Trophoblast cell (in vitro differentiated cells and primary cell): ENCODE results near the gene GYPC.

Experiments used
- DNase-seq, 2 donors: peaks; one replicate each; pipeline ENCODE4 v3.0.0-alpha.2; 2016
- H2AFZ ChIP-seq: 2 replicates; pipeline ENCODE4 v1.6.1; 2013; ENCODE audit warnings: low read length, moderate library complexity, mild to moderate bottlenecking; ENCODE audit not compliant: insufficient read depth, poor library complexity
- H2AK5ac ChIP-seq: 2 replicates; pipeline ENCODE4 v1.6.1; 2013; ENCODE audit warnings: mild to moderate bottlenecking, low read length
- H2BK120ac ChIP-seq: 2 replicates; pipeline ENCODE4 v1.6.1; 2013; ENCODE audit warnings: low read length, mild to moderate bottlenecking, moderate library complexity; ENCODE audit not compliant: insufficient read depth, poor library complexity
- H2BK12ac ChIP-seq: 2 replicates; pipeline ENCODE4 v1.6.1; 2013; ENCODE audit warnings: mild to moderate bottlenecking, low read length, moderate library complexity
- H2BK5ac ChIP-seq: 2 replicates; pipeline ENCODE4 v1.6.1; 2013; ENCODE audit warnings: low read length, low read depth, moderate library complexity, mild to moderate bottlenecking; ENCODE audit not compliant: poor library complexity
- H3K14ac ChIP-seq: 2 replicates; pipeline ENCODE4 v1.6.1; 2013; ENCODE audit warnings: mild to moderate bottlenecking, low read length
- H3K18ac ChIP-seq: 2 replicates; pipeline ENCODE4 v1.6.1; 2013; ENCODE audit warnings: mild to moderate bottlenecking, low read length
- H3K23ac ChIP-seq: 2 replicates; pipeline ENCODE4 v1.6.1; 2013; ENCODE audit warnings: low read length
- H3K27ac ChIP-seq: 2 replicates; pipeline ENCODE4 v1.5.1; 2013; ENCODE audit warnings: low read depth, mild to moderate bottlenecking, inconsistent platforms, low read length, moderate library complexity
- H3K27me3 ChIP-seq: 2 replicates; pipeline ENCODE4 v1.6.1; 2013; ENCODE audit warnings: inconsistent platforms, mild to moderate bottlenecking, low read length, moderate library complexity; ENCODE audit not compliant: insufficient read depth
- H3K36me3 ChIP-seq, 2 experiments: 1 replicate in 1 of 2; 2 replicates in 1 of 2; pipeline ENCODE4 v1.6.1; 2013; ENCODE audit warnings: low read length in 2 of 2, mild to moderate bottlenecking in 2 of 2, moderate library complexity in 1 of 2; ENCODE audit not compliant: insufficient read depth in 2 of 2, control insufficient read depth in 1 of 2
- H3K4ac ChIP-seq: 2 replicates; pipeline ENCODE4 v1.6.1; 2013; ENCODE audit warnings: low read depth, mild to moderate bottlenecking, low read length, moderate library complexity
- H3K4me1 ChIP-seq, 2 experiments: 1 replicate in 1 of 2; 2 replicates in 1 of 2; pipeline ENCODE4 v1.6.1; 2013; ENCODE audit warnings: low read length in 2 of 2, mild to moderate bottlenecking in 2 of 2, moderate library complexity in 1 of 2; ENCODE audit not compliant: insufficient read depth in 2 of 2, control insufficient read depth in 1 of 2
- H3K4me2 ChIP-seq: 2 replicates; pipeline ENCODE4 v1.6.1; 2013; ENCODE audit warnings: inconsistent platforms, mild to moderate bottlenecking, low read length, moderate library complexity
- H3K4me3 ChIP-seq: 2 replicates; pipeline ENCODE4 v1.5.1; 2013; ENCODE audit warnings: mild to moderate bottlenecking, low read depth, low read length, inconsistent platforms
- H3K79me1 ChIP-seq: one replicate; pipeline ENCODE4 v1.6.1; 2013; ENCODE audit warnings: low read length
- H3K79me2 ChIP-seq: 2 replicates; pipeline ENCODE4 v1.6.1; 2013; ENCODE audit warnings: low read length, mild to moderate bottlenecking; ENCODE audit not compliant: control insufficient read depth, insufficient read depth, poor library complexity
- H3K9ac ChIP-seq: 2 replicates; pipeline ENCODE4 v1.6.1; 2013; ENCODE audit warnings: mild to moderate bottlenecking, low read length
- H3K9me3 ChIP-seq: 2 replicates; pipeline ENCODE4 v1.6.1; 2013; ENCODE audit warnings: low read depth, mild to moderate bottlenecking, control low read depth, inconsistent platforms, low read length; ENCODE audit not compliant: insufficient read depth
- H4K12ac ChIP-seq: 2 replicates; pipeline ENCODE4 v1.6.1; 2013; ENCODE audit warnings: low read depth, mild to moderate bottlenecking, low read length, moderate library complexity
- H4K8ac ChIP-seq: 2 replicates; pipeline ENCODE4 v1.6.1; 2013; ENCODE audit warnings: low read depth, mild to moderate bottlenecking, low read length, moderate library complexity
- H4K91ac ChIP-seq: one replicate; pipeline ENCODE4 v1.6.1; 2013; ENCODE audit warnings: low read depth, mild to moderate bottlenecking, low read length, moderate library complexity
- WGBS: extraction: QIAGEN DNeasy Blood & Tissue Kit; methylation state at CpG from one replicate; pipeline ENCODE4 v1.1.7; 2013; ENCODE audit warnings: missing lambda C conversion rate; ENCODE audit not compliant: insufficient read length, insufficient coverage; ENCODE audit errors: extremely low coverage; 5-methylcytosine and 5-hydroxymethylcytosine counted together

GYPC gene

GRCh38 chr2:126668254-126668653 is 12.3 kb downstream of the GYPC start:
- Histone ChIP-seq H2BK5ac (no peak overlapping the region), H2BK12ac (no peak overlapping the region), H3K4me1 (no peaks in the 10 kb centered on the region), H3K9me3 (peaks cover 3% of the 10 kb centered on the region), H2BK120ac (no peak overlapping the region), H2AK5ac (no peak overlapping the region), H3K4ac (no peak overlapping the region), H3K79me2 (no peaks in the 10 kb centered on the region), H3K18ac (no peak overlapping the region), H4K12ac (no peak overlapping the region), H2AFZ (no peak overlapping the region), H3K23ac (no peak overlapping the region), H3K4me2 (no peak overlapping the region), H3K27ac (no peak overlapping the region), H4K8ac (no peak overlapping the region), H3K9ac (no peak overlapping the region), H3K27me3 (no peaks in the 10 kb centered on the region), H3K14ac (no peak overlapping the region), H3K4me3 (no peak overlapping the region), H3K36me3 (no peaks in the 10 kb centered on the region), H4K91ac (no peak overlapping the region), H3K79me1 (no peaks in the 10 kb centered on the region)
- DNase-seq: no peak
- WGBS: no CpG with 5 or more reads among the region's 4 CpGs

- H3K27ac ChIP-seq: no peak overlapping the region
- no peaks in the 10 kb centered on the region for H3K27me3 ChIP-seq
- H2BK5ac ChIP-seq: no peak overlapping the region
- no peak overlapping the region for H3K4me2 ChIP-seq
- H3K9me3 ChIP-seq: peaks cover 2% of the 10 kb centered on the region
- H3K18ac ChIP-seq: no peak overlapping the region
- no peaks in the 10 kb centered on the region for H3K4me1 ChIP-seq
- no peak overlapping the region for H4K8ac ChIP-seq
- no peak overlapping the region for H3K4ac ChIP-seq
- H3K14ac ChIP-seq: no peak overlapping the region
- no peak overlapping the region for H2AFZ ChIP-seq
- H3K79me1 ChIP-seq: no peaks in the 10 kb centered on the region
- no peak for DNase-seq
- H4K91ac ChIP-seq: no peak overlapping the region
- H3K4me3 ChIP-seq: no peak overlapping the region
- no peak overlapping the region for H4K12ac ChIP-seq
- no peaks in the 10 kb centered on the region for H3K79me2 ChIP-seq
- H3K9ac ChIP-seq: no peak overlapping the region
- H3K23ac ChIP-seq: no peak overlapping the region
- H2BK12ac ChIP-seq: no peak overlapping the region
- no peaks in the 10 kb centered on the region for H3K36me3 ChIP-seq
- WGBS: no CpG with 5 or more reads among the region's 6 CpGs
- no peak overlapping the region for H2BK120ac ChIP-seq
- no peak overlapping the region for H2AK5ac ChIP-seq
These were observed 13.8 kb downstream of the GYPC start for GRCh38 chr2:126669772-126670171.

GRCh38 chr2:126671488-126671887 is 15.5 kb downstream of the GYPC start:
- Histone ChIP-seq H2BK5ac (no peak overlapping the region), H3K4me1 (no peaks in the 10 kb centered on the region), H3K4me2 (no peak overlapping the region), H3K36me3 (no peaks in the 10 kb centered on the region), H3K4ac (no peak overlapping the region), H2BK12ac (no peak overlapping the region), H3K14ac (no peak overlapping the region), H3K79me1 (no peaks in the 10 kb centered on the region), H4K91ac (no peak overlapping the region), H4K8ac (no peak overlapping the region), H3K27ac (no peak overlapping the region), H2AFZ (no peak overlapping the region), H2AK5ac (no peak overlapping the region), H2BK120ac (no peak overlapping the region), H3K27me3 (no peaks in the 10 kb centered on the region), H3K9ac (no peak overlapping the region), H4K12ac (no peak overlapping the region), H3K4me3 (no peak overlapping the region), H3K79me2 (no peaks in the 10 kb centered on the region), H3K23ac (no peak overlapping the region), H3K18ac (no peak overlapping the region), H3K9me3 (peaks cover 2% of the 10 kb centered on the region)
- WGBS: no CpG with 5 or more reads among the region's 7 CpGs
- no peak for DNase-seq

GRCh38 chr2:126672980-126673605 is 17.1 kb downstream of the GYPC start:
- Histone ChIP-seq H2BK12ac (no peak overlapping the region), H3K4me2 (no peak overlapping the region), H3K9ac (no peak overlapping the region), H3K9me3 (peaks cover 2% of the 10 kb centered on the region), H3K36me3 (no peaks in the 10 kb centered on the region), H3K79me2 (no peaks in the 10 kb centered on the region), H4K12ac (no peak overlapping the region), H3K4me3 (no peak overlapping the region), H2AK5ac (no peak overlapping the region), H2AFZ (no peak overlapping the region), H3K18ac (no peak overlapping the region), H3K14ac (no peak overlapping the region), H4K8ac (no peak overlapping the region), H3K4me1 (no peaks in the 10 kb centered on the region), H2BK120ac (no peak overlapping the region), H2BK5ac (no peak overlapping the region), H3K79me1 (no peaks in the 10 kb centered on the region), H3K27ac (no peak overlapping the region), H3K27me3 (no peaks in the 10 kb centered on the region), H3K23ac (no peak overlapping the region), H3K4ac (no peak overlapping the region), H4K91ac (no peak overlapping the region)
- no CpG with 5 or more reads among the region's 12 CpGs for WGBS
- DNase-seq: no peak
